ENCODE measurements around the gene CBX3. TPM values are rescaled to one million over a fixed set of nuclear protein-coding genes. Genes with fewer than 3 reads are reported as not detected.

The CBX3 gene
- total and polyA plus RNA-seq, 2 of the 13 experiments (the other 11 are each of a cell fraction or from before 2014, with no cell fraction given): 53.9 to 249 TPM

- peak; percentile 42 for TF ChIP-seq ZNF407 (CRISPR knock-in tag; IDR thresholded peaks at IDR 0.05; ENCODE audit: not compliant biosample characterization)
- TF ChIP-seq PCBP2 (optimal IDR thresholded peaks at IDR 0.05; ENCODE audit: low read depth, low read length, poor library complexity, severe bottlenecking): no peak
- 0 out of 2 replicates have a peak, but pooled peaks have one; percentile 24 for TF ChIP-seq ZNF879 (CRISPR knock-in tag; IDR thresholded peaks at IDR 0.05)
- no peak for TF ChIP-seq FOXP1 (IDR thresholded peaks at IDR 0.05)
- TF ChIP-seq FOXP1 (CRISPR knock-in tag; IDR thresholded peaks at IDR 0.05): 0 out of 2 replicates have a peak, but pooled peaks have one; percentile 3
- peak; percentile 25 for TF ChIP-seq SRSF4 (IDR thresholded peaks at IDR 0.05; ENCODE audit: low read depth, low read length, poor library complexity, severe bottlenecking)
- no peak for TF ChIP-seq ZNF549 (CRISPR knock-in tag; IDR thresholded peaks at IDR 0.05)
- peak; percentile 52; the same call in 1 of the 2 replicates for TF ChIP-seq YEATS4 (CRISPR knock-in tag; IDR thresholded peaks at IDR 0.05; ENCODE audit: borderline replicate concordance)
- no peak for TF ChIP-seq HMGA1 (CRISPR knock-in tag; conservative IDR thresholded peaks at IDR 0.05)
- TF ChIP-seq, protein P1, sequence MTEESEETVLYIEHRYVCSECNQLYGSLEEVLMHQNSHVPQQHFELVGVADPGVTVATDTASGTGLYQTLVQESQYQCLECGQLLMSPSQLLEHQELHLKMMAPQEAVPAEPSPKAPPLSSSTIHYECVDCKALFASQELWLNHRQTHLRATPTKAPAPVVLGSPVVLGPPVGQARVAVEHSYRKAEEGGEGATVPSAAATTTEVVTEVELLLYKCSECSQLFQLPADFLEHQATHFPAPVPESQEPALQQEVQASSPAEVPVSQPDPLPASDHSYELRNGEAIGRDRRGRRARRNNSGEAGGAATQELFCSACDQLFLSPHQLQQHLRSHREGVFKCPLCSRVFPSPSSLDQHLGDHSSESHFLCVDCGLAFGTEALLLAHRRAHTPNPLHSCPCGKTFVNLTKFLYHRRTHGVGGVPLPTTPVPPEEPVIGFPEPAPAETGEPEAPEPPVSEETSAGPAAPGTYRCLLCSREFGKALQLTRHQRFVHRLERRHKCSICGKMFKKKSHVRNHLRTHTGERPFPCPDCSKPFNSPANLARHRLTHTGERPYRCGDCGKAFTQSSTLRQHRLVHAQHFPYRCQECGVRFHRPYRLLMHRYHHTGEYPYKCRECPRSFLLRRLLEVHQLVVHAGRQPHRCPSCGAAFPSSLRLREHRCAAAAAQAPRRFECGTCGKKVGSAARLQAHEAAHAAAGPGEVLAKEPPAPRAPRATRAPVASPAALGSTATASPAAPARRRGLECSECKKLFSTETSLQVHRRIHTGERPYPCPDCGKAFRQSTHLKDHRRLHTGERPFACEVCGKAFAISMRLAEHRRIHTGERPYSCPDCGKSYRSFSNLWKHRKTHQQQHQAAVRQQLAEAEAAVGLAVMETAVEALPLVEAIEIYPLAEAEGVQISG (CRISPR knock-in tag; IDR thresholded peaks at IDR 0.05): no peak
- TF ChIP-seq, protein P2, sequence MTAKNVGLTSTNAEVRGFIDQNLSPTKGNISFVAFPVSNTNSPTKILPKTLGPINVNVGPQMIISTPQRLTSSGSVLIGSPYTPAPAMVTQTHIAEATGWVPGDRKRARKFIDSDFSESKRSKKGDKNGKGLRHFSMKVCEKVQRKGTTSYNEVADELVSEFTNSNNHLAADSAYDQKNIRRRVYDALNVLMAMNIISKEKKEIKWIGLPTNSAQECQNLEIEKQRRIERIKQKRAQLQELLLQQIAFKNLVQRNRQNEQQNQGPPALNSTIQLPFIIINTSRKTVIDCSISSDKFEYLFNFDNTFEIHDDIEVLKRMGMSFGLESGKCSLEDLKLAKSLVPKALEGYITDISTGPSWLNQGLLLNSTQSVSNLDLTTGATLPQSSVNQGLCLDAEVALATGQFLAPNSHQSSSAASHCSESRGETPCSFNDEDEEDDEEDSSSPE (CRISPR knock-in tag; IDR thresholded peaks at IDR 0.05): no peak
- 0 out of 4 replicates have a peak, but pooled peaks of 1 of the 2 experiments have one; percentile 17 for TF ChIP-seq NR2F1 (CRISPR knock-in tag; IDR thresholded peaks at IDR 0.05)
- no peak for TF ChIP-seq MED13 (CRISPR knock-in tag; IDR thresholded peaks at IDR 0.05)
- TF ChIP-seq ZGPAT (CRISPR knock-in tag; IDR thresholded peaks at IDR 0.05): peak; percentile 51; the same call in 1 of the 2 replicates
- TF ChIP-seq ZBTB7B (CRISPR knock-in tag; IDR thresholded peaks at IDR 0.05): no peak
- peak; percentile 21; the same call in 1 of the 2 replicates for TF ChIP-seq ZNF550 (CRISPR knock-in tag; IDR thresholded peaks at IDR 0.05; ENCODE audit: borderline replicate concordance)
These were observed 1.5 kb upstream of the CBX3 start (continued) for GRCh38 chr7:26200038-26200443.

Measured in HepG2 (cell line).